ENCODE data around the gene RUNDC3A. TPM values are rescaled to one million over a fixed set of nuclear protein-coding genes. Genes with fewer than 3 reads are reported as not detected.

Gene RUNDC3A
- total RNA-seq, 1 donor from 2014 or later = 0.26 TPM

DNA sequence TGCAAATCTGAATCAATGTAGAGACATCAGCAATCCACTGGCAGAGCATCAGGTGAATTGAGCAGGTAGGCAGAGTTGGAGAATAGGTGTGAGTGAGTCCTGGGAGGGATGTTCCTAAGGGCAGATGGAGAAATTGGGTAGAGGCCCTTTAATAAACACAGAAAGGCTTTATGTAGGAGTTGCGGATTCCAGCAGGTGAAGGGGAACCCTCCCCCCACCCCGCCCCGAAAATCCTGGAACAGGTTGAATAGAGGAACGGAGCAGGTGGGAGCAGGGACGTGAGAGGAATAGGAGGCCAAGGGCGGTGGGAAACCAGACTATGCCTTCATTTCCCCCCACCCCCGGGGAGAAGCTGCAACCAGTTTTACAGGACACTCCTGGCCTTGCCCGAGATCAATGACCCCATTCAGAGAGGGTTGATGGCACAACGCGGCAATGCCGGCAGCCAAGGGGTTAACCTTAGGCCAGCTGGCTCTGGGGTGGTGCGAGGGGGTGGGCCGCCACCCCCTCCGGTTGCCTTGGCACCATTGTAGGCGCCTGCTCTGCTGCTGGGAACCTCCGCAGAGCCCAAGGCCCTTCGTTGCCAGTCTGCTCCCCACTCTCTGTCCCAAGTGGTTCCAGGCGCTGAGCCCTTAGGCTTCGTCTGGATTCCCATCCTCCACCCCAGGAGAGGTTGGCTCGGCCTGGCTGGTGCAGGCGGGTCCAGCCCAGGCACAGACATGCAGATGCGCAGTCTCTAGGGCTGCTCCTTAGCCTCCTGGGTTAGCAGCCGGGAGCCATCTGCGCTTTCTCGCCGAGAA is 814 bp upstream of the RUNDC3A start:
- H3K27me3 ChIP-seq (ENCODE audit: control insufficient read depth, insufficient read depth, low read length) = no peaks in the 10 kb centered on the region
- TF ChIP-seq, protein P1, sequence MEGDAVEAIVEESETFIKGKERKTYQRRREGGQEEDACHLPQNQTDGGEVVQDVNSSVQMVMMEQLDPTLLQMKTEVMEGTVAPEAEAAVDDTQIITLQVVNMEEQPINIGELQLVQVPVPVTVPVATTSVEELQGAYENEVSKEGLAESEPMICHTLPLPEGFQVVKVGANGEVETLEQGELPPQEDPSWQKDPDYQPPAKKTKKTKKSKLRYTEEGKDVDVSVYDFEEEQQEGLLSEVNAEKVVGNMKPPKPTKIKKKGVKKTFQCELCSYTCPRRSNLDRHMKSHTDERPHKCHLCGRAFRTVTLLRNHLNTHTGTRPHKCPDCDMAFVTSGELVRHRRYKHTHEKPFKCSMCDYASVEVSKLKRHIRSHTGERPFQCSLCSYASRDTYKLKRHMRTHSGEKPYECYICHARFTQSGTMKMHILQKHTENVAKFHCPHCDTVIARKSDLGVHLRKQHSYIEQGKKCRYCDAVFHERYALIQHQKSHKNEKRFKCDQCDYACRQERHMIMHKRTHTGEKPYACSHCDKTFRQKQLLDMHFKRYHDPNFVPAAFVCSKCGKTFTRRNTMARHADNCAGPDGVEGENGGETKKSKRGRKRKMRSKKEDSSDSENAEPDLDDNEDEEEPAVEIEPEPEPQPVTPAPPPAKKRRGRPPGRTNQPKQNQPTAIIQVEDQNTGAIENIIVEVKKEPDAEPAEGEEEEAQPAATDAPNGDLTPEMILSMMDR (IDR thresholded peaks at IDR 0.05; ENCODE audit: insufficient read depth, low read length, severe bottlenecking) = no peak
- DNase-seq (ENCODE audit: low read depth) = peak; percentile 61
- H3K4me3 ChIP-seq (ENCODE audit: low read depth, low read length) = peak overlapping the region; percentile 47
- no peak for FAIRE-seq
- no peaks in the 10 kb centered on the region for H3K36me3 ChIP-seq (ENCODE audit: control insufficient read depth, insufficient read depth, low read length)

- no peak for DNase-seq (ENCODE audit: low read depth)
- Histone ChIP-seq H3K36me3 (ENCODE audit: control insufficient read depth, insufficient read depth, low read length) (no peaks in the 10 kb centered on the region), H3K27me3 (ENCODE audit: control insufficient read depth, insufficient read depth, low read length) (no peaks in the 10 kb centered on the region), H3K4me3 (ENCODE audit: low read depth, low read length) (peak overlapping the region; percentile 47)
- TF ChIP-seq, protein P1 (IDR thresholded peaks at IDR 0.05; ENCODE audit: insufficient read depth, low read length, severe bottlenecking) = no peak
- FAIRE-seq = no peak
Measured at GRCh38 chr17:44308865-44309264, 464 bp downstream of the RUNDC3A start.

DNA sequence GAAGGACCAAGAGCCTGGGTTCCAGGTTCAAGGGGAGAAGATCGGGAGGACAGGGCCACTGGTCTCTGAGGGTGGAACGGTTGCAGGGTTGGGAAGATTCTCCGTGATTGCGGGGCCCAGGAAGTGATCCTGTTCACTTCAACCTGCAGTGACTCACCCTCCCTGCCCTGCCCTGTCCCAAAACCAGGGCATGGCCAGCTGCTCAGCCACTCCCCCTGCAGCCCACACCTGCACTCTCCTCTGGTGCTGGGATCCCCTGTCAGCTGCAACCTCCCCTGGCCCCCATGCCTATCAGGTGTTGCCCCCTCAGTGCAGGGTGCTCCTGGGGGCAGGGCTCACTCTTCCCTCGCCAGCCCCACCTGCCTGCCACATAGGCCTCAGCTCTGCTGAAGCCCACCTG is 1.1 kb downstream of the RUNDC3A start:
- H3K36me3 ChIP-seq (ENCODE audit: control insufficient read depth, insufficient read depth, low read length) = no peaks in the 10 kb centered on the region
- DNase-seq (ENCODE audit: low read depth) = peak; percentile 38
- no peaks in the 10 kb centered on the region for H3K27me3 ChIP-seq (ENCODE audit: control insufficient read depth, insufficient read depth, low read length)
- no peak overlapping the region for H3K4me3 ChIP-seq (ENCODE audit: low read depth, low read length)
- TF ChIP-seq, protein P1 (IDR thresholded peaks at IDR 0.05; ENCODE audit: insufficient read depth, low read length, severe bottlenecking) = peak; percentile 15
- peak; percentile 66 for FAIRE-seq

DNA sequence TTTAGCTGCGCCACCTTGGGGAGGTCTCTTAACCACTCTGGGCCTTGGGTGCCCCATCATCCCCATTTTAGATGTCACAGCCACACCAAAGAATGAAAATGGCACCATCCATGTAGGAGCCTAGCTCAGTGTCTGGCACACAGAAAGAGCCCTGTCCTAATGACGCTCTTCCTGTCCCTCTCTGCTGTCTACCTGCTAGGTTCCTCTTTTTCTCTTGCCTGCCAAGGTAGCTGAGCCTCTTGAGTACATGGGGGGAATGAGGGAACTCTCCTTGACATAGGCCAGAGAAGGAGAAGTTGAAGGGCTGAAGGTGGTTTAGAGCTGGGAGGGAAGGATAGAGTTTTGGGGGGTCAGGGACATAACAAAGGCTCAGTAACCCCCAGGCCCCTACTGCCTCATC is 1.8 kb downstream of the RUNDC3A start:
- Histone ChIP-seq H3K4me3 (ENCODE audit: low read depth, low read length) (no peak overlapping the region), H3K27me3 (ENCODE audit: control insufficient read depth, insufficient read depth, low read length) (no peaks in the 10 kb centered on the region), H3K36me3 (ENCODE audit: control insufficient read depth, insufficient read depth, low read length) (no peaks in the 10 kb centered on the region)
- FAIRE-seq (no peak), DNase-seq (ENCODE audit: low read depth) (no peak)
- TF ChIP-seq, protein P1 (IDR thresholded peaks at IDR 0.05; ENCODE audit: insufficient read depth, low read length, severe bottlenecking) = no peak

DNA sequence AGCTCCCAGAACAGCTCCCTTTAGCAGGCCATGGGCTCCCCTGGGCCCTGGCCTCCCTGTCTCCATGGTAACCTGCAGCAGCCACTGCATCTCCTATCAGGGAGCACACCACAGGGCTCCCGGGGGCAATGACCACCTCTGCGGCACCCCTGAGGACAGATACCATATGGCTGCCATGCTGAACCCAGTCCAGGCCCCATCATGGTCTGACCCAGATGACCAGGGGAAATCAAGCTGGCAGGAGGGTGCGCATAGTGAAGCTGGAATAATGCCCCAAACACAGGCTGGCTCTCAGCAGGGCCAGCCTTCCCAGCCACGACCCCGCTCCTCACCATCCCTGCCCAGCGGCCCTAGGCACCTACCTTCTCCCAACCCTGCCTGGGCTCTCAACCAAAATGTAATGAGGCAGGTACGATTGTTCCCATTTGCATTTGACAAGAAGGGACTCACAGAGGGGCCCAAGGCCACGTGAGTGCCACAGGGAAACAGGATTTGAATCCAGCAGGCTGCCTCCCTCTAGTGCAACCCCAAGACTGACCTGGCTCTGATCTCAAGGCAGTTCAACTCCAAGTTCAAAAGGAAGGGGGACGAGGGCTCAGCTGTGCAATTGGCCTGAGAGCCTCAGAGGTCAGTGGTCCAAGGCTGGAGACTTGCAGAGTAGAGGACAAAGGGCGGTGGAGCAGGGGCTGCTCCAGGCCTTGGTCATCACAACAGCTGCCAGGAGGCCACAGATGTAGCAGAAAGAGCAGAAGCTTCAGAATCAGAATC is 2.4 kb downstream of the RUNDC3A start:
- TF ChIP-seq, protein P1 (IDR thresholded peaks at IDR 0.05; ENCODE audit: insufficient read depth, low read length, severe bottlenecking) = no peak
- no peak for FAIRE-seq
- peaks cover 3% of the 10 kb centered on the region for H3K27me3 ChIP-seq (ENCODE audit: control insufficient read depth, insufficient read depth, low read length)

More for the DNA sequence above, 2.4 kb downstream of the RUNDC3A start:
- no peak overlapping the region for H3K4me3 ChIP-seq (ENCODE audit: low read depth, low read length)
- H3K36me3 ChIP-seq (ENCODE audit: control insufficient read depth, insufficient read depth, low read length) = no peaks in the 10 kb centered on the region
- DNase-seq (ENCODE audit: low read depth) = no peak
